Measurements from ENCODE around the gene CCIN.
"Not testable (repeated sequence)": the region's sequence is repeated elsewhere in the genome, so short reads cannot be mapped to it uniquely, and the experiment has no call there.

The CCIN gene

DNA sequence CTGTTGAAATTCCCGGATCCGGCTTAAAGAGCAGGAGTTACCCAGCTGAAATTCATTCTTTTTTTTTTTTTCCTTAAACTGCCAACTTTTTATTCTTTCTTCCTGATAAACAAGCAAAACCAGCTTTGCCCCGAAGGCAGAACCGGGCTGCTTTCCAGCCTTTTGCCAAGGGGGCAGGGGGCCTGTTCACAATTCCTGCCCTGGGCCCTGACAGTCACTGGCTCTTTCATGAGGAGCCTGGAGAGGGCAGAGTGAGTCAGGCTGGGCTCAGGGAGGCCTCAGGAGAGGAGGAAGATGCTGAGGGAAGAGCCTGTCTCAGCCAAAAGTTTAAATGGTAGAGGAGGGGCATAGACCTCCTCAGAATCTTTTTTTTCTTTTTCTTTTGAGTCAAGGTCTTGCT is 27.9 kb upstream of the CCIN start:
- DNase-seq, result no peak

DNA sequence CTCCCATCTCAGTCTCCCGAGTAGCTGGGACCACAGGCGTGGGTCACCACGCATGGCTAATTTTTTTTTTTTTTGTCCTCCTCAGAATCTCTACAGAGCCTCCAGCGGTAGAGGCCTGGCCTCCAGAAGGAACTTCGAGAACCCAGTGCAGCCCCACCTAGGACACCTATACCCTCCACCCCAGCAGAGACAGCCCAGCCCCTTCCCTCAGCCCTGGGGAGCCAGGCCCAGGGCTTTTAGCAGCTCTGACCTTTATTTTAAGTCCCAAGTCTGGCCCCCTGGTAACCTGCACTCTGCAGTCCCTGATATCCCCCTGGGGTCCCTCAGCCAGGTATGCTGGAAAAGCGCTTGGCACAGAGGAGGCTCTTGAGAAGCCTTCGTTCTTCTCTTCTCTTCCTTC is 27.4 kb upstream of the CCIN start:
- DNase-seq, result no peak

DNA sequence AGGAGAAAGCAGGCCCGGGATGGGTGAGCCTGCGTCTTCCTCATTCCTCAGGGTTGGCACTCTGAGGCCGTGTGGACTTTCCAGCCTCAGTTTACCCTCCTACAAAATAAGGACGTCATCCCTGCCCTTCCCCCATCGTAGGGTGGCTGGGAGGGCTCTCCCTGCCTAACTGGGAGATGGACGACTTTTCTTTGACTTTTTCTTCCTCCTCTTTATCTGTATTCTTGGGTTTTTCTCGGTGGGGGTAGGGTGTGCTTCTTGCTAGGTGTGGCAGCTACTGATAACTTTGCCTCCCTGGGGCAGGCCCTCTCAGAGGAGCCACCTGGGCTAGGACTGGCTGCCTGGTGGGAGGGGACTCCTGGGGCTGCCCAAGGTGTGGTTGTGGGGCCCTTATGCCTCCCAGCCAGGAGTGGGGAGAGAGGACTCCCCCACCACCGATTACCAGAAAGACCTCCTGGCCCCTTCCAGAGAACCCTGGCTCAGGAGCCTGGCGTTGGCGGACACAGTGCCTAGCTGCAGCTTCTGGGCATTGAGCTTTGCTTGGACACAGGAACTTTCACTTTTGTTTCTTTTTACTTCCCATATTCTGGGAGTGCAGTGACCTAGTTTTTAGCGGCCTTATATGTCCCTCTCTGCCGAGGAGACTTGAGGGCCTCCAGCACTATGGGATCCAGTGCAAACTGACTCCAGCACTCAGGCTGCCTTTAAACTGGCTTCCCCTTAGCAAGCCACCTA is 26.5 kb upstream of the CCIN start:
- DNase-seq, result no peak

DNA sequence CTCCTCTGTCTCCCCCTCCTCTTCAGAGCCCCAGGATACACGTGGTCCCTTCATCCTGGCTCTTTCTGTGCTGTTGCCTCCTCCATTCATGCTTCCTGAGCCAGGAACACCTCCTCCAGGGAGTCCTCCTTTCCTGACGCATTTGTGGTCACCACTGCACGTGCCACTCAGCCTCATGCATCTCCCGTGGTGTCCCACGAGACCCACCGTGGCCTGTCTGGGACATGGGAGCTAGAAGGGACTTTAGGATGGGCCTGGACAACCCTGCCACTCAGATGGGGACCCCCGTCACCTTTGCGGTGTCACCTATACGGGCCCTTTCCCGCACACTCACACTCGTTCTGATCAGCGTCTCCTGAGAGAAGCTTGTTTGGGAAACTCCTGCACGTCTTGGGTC is 25.9 kb upstream of the CCIN start:
- DNase-seq, result no peak

DNA sequence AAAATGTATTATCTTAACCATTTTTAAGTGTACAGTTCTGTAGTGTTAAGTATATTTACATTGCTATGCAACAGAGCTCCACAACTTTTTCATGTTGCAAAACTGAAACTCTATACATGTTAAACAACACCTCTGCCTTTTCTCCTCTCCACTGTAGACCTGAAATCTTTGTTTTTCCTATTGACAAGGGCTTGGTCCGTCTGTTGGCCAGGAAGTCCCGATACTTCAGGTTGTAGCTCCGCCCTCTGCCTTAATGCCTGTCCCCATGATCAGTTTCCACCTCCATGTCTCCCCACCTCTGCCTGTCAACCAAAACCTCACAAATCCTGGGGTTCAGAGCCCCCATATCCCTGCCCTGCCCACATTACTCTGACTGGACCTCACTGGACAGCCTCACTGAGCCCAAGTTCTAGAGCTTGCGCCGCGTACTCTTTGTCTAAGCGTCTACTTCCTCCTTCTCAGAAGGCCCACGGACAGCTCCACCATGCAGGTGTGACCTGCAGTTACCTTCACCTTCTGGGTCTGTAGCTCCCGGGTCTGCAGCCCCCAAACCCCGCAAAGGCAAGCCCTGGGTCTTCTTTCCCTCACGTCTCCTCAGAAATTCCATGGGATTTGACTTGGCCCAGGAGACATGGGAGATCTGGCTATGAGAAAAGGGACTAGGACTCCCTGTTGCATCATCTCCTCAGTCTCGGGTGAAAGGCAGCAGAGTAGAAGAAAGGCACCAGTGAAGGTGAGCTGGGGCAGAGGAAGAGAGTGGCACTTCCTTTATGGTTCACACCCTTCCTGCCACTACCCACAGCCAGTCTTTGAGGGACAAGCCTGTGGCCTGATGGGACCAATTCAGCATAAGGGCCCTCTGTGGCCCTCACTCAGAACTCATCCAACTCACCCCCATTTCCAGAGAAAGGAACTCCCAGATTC is 24.6 kb upstream of the CCIN start:
- DNase-seq, result peak; percentile 67

DNA sequence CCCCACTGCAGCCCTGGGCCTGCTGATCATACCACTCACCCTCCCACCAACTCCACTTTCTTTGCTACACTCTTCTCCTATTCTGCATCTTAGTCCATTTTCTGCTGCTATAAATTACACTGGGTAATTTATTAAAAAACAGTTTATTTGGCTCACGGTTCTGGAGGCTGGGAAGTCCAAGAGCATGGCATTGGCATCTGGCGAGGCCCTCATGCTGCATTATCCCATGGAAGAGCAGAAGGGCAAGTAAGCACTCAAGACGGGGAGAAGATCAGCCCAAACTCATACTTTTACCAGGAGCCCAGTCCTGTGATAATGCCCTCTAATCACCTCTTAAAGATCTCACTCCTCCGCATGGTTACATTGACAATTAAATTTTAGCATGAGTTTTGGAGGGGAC is 23.2 kb upstream of the CCIN start:
- no peak for DNase-seq

DNA sequence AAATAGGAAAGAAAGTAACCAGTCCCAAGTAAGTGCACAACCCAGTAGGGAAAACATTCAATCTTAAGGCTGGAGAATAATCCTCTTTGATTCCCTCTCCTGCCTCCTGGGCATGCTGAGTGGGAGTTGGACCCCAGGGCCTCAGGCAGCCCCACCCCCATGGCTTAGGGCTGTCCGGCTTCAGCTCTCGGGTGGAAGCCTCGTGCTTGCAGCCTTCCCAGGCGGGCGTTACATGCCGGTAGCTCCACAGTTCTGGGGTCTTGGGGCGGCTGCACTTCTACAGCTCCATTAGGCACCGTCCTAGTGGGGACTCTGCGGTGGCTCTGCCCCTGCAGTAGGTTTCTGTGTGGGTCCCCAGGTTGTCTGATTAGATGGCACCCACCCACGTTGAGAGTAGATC is 22.5 kb upstream of the CCIN start:
- no peak for DNase-seq

DNA sequence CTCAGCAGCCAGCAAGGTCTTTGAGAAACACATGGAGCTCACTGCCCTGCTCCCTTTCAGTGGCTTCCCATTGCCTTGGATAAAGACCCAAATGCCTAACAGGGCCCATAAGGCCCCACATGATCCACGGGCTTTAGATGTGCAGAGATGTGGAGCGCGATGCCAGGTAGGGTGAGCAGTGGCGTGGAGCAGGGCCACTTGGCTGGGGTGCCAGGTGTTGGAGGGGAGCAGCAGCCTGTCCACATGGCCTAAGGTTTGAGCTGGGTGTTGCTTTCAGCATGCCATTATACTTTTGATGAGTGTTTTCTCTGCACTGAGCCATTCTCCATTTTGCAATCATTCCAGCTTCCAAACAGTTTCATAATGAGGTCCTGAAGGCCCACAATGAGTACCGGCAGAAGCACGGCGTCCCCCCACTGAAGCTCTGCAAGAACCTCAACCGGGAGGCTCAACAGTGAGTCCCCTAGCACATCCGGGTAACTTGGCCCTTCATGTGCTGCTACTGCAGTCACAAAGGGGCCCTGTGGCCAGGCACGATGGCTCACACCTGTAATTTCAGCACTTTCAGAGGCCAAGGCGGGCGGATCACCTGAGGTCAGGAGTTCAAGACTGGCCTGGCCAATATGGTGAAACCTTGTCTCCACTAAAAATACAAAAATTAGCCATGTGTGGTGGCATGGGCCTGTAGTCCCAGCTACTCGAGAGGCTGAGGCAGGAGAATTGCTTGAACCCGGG is 21.6 kb upstream of the CCIN start:
- peak; percentile 64 for DNase-seq

DNA sequence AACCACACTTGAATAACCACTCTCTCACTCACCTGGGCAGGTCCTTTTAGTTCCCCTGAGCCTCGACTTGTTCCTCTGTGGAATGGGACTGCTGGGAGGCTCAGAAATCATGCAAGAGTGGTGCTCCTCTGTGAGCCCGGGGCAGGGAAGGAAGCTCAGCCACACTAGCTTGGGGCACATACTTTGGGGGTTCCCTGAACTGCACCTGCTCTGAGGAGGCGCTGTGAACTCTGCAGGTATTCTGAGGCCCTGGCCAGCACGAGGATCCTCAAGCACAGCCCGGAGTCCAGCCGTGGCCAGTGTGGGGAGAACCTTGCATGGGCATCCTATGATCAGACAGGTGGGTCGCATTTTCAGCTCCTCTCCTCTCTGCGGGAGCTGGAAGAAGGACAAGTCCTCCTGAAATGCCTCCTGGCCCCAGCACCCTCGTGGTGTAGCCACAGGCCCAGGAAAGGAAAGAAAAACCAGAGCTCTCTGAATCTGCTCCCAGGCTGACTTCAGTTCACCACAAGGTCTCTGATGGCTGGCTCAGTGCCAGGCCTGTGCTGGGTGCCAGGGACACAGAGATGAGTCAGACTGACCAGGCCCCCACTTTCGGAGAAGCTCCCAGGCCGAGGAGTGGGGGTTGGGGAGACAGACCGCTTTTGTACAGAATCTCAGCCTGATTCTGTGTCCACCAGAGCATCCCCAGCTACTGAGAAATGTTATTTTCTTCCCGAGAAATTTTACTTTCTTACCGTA is 20.7 kb upstream of the CCIN start:
- DNase-seq, result peak; percentile 89

DNA sequence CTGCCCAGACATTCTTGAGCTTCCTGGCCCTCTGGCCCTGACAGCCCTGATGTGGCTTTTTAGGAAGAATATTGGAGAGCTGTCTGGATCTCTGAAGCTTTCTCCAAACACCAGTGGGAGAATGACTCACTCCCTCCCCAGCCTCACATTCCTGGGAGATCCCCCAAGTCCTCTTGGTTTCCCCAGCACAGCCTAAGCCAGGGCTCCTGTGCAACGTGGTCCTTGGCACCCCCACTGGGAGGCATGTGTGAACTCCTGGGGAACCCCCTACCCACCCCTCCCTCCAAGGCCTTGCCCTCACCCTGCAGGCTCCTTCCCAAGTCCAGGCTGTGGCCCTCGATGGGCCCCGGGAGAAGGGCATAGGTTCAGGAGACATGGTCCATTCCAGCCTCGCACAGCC is 20.0 kb upstream of the CCIN start:
- no peak for DNase-seq

DNA sequence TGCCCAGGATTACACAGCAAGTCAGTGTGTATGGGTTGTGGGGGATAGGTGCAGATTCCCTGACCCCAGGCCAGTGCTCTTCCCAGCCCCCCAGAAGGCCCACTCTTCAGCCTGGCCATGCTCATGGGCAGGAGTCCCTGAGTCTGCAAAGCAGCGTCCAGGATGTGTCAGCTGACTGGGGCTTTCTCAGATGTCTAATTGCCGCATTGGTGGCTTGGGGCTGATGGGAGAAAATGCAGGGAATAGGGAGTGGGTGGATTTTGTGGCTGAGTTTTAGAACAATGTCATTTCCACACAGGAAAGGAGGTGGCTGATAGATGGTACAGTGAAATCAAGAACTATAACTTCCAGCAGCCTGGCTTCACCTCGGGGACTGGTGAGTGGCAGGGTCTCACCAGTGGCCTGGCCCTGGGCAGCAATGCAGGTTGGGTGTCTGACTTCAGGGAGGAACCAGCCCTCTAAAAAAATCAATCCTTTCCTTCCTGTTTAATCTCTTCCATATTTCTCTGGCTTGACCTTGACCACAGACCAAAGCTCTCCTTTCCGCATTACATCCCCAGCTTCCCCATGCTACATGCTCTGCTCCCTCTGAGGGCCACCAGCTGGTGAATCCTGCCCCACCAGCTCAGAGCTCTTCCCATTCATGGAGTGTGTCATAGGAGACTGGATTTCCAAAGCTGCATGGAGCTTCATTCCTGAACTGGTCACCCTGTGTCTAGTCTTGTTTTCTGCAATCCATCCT is 18.4 kb upstream of the CCIN start:
- no peak for DNase-seq

DNA sequence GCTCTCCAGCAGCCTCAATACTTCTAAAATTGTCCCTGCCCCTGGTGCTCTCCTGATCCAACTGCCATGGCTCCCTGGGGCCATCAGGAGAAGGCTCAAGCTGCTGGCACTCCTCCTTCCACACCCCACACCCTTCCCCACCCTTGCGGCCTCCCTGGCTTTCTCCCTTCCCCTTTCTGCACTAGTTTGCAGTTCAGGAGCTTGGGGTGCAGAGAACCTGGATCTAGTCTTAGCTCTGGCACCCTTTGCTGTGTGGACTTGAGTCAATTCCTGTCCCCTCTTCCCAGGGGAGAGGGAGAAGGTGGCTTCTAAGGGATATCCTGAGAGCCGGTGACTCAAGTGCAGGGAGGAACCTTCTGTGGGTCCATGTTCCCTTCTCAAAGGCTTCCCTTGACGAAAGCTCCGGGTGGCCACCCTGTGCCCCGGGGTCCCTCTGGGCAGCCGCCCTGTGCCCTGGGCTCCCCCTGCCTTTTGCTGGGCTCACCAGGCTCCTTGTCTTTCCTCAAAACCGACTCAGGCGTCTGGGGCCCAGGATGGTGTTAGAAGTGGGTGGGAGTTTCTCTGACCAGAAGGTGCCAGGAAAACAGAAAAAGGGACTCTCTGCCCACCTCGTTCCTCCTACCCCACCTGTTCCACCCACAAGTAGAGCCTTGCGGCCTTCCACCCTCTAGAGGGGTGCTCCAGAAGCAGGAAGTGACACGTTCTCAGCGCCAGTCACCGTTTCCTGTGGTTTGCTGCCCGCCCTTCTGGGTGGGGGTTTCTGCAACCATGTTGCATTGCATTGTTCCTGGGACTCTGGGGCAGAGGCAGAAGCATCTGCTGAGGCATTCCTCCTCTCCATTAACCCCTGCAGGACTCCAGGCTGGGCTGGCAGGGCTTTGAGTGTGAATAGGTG is 17.6 kb upstream of the CCIN start:
- DNase-seq, result peak; percentile 95

DNA sequence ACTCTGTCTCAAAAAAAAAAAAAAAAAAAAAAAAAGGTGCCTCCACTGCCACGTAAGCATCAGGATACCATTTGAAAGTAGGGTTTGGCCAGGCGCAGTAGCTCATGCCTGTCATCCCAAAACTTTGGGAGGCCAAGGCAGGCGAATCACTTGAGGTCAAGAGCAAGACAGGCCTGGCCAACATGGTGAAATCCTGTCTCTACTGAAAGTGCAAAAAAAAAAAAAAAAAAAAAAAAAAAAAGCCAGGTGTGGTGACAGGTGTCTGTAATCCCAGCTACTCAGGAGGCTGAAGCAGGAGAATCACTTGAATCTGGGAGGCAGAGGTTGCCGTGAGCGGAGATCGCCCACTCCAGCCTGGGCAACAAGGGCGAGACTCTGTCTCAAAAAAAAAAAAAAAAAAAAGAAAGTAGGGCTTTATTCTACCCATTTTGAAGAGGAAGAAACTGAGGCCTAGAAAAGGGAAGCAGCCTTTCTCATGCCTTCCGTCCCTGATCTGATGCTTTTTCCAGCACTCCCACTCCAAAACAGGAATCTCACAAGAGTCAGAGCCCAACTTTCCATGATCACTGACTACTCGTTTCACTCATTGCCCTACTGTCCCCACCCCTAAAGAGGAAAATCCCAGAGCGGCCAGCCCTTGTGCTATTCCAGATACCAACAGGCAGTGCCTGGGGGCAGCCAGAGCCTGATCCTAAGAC is 16.3 kb upstream of the CCIN start:
- no peak for DNase-seq

DNA sequence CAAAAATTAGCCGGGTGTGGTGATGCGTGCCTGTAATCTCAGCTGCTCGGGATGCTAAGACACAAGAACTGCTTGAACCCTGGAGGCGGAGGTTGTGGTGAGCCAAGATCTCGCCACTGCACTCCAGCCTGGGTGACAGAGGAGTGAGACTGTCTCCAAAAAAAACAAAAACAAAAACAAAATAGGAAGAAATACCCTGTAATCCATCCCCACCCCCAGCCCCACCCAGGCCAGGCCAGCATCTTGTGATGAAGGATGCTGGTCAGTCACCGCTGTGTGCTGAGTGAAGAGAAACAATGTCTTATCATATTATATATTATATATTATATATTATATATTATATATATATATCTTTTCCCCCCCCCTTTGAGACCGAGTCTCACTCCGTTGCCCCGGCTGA is 15.4 kb upstream of the CCIN start:
- DNase-seq, result no peak

DNA sequence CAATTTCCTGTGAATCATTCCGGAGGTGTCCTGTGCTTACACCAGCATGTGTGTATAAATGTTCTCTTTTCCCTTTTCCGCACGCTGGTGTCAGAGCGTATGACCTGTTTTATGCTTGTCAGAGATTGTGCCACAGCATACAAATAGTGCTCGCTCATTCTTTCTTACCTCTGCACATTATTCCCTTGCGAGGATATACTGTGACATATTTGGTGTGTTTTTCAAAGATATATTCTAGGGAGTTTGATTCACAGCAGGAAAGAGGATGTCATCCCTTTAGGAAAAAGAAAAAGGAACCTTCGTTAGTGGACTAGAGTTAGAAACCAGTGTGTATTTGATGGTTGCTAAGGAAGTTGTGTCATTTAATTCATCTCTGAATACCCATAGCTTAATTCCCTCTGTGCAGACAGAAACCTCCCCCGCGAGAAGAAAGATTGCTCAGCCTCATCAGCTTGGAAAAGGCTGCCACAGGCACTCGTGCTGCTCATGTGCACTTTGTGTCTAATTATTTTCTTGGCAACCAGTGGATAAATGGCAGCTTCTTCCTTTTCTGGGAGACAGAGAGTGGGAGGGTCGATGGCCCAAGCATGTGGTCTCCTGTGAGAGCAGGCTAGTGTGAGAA is 14.7 kb upstream of the CCIN start:
- no peak for DNase-seq

DNA sequence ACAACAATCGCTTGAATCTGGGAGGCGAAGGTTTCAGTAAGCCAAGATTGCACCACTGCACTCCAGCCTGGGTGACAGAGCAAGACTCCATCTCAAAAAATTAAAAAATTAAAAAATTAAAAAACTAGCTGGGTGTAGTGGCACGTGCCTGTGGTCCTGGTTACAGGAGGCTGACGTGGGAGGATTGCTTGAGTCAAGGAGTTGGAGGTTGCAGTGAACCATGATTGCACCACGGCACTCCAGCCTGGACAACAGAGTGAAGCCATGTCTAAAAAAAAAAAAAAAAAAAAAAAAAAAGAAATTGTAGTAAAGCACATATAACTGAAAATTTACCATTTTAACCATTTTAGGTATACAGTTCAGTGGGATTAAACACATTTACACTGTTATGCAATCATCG is 13.1 kb upstream of the CCIN start:
- DNase-seq, result no peak

DNA sequence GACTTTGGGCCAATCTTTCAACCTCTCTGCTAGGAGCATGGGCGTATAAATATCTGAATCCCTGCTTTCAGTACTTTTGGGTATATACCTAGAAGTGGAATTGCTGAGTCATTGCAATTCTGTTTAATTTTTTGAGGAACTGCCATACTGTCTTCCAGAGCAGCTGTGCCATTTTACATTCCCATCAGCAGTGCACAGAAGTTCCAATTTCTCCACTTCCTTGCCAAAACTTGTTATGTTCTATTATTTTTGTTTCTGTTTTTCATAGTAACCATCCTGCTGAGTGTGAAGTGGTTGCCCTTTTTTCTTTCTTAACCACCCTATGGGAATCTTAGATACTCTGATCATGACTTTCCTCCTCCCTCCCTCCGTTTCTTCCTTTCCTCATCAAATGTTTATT is 11.1 kb upstream of the CCIN start:
- DNase-seq, result no peak

DNA sequence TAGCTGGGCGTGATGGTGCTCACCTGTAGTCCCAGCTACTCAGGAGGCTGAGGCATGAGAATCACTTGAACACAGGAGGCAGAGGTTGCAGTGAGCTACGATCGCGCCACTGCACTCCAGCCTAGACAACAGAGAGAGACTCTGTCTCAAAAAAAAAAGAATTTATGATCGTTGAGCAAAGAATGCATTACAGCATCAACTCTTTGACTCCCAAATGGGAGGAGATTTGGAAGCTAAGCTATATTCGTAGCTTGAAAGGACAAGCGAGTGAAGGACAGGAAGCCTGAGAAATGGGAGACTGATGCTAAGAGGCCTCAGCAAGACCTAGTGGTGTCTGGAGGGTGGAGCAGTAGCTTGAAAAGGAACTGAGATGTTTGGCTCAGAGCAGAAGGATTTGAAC is 10.3 kb upstream of the CCIN start:
- DNase-seq, result no peak

DNA sequence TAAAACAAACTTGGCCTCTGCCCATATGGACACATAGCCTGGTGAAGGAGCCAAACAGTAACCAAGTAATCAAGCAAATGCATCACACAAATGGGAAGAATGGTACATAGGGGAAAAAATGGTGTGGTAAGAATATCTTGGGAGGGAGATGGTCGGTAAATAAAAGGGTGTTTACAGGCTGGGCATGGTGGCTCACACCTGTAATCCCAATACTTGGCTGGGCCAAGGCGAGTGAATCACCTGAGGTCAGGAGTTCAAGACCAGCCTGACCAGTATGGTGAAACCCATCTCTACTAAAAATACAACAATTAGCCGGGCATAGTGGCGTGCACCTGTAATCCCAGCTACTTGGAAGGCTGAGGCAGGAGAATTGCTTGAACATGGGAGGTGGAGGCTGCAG is 9.7 kb upstream of the CCIN start:
- DNase-seq, result not testable (repeated sequence)

DNA sequence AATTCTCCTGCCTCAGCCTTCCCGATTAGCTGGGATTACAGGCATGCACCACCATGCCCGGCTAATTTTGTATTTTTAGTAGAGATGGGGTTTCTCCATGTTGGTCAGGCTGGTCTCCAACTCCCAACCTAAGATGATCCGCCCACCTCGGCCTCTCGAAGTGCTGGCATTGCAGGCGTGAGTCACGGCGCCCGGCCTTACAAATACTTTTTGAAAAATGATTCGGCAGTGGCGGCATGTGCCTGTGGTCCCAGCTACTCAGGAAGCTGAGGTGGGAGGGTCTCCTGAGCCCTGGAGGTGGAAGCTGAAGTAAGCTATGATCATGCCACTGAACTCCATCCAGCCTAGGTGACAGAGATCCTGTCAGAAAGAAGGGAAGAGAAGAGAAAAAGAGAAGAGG is 9.1 kb upstream of the CCIN start:
- DNase-seq, result not testable (repeated sequence)
